ENCODE measurements around the gene PDZK1.

The PDZK1 gene

DNA sequence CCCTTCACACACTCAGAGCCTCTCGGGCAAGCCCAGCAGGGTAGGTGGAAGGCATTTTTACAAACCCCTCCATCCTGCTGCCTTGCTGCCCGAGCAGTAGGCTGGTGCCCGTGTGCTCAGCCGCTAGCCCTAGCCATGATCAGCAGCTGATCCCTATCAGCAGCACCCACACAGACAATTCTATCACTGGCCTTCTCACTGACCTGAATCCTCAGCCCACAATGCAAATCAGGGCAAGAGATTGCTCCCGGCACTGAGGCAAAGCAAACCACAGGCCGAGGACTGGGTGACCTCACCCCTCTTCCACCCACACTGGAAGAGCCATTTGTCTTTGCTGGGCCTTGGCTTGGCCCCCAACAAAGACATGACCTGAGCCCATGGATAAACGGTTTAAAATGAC is 895 bp upstream of the PDZK1 start:
- H3K4me3 ChIP-seq (ENCODE audit: low read length): no peak overlapping the region
- no peak for DNase-seq (ENCODE audit: low read depth)
- TF ChIP-seq, protein P1, sequence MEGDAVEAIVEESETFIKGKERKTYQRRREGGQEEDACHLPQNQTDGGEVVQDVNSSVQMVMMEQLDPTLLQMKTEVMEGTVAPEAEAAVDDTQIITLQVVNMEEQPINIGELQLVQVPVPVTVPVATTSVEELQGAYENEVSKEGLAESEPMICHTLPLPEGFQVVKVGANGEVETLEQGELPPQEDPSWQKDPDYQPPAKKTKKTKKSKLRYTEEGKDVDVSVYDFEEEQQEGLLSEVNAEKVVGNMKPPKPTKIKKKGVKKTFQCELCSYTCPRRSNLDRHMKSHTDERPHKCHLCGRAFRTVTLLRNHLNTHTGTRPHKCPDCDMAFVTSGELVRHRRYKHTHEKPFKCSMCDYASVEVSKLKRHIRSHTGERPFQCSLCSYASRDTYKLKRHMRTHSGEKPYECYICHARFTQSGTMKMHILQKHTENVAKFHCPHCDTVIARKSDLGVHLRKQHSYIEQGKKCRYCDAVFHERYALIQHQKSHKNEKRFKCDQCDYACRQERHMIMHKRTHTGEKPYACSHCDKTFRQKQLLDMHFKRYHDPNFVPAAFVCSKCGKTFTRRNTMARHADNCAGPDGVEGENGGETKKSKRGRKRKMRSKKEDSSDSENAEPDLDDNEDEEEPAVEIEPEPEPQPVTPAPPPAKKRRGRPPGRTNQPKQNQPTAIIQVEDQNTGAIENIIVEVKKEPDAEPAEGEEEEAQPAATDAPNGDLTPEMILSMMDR (conservative IDR thresholded peaks at IDR 0.05; ENCODE audit: low read depth, low read length): no peak

DNA sequence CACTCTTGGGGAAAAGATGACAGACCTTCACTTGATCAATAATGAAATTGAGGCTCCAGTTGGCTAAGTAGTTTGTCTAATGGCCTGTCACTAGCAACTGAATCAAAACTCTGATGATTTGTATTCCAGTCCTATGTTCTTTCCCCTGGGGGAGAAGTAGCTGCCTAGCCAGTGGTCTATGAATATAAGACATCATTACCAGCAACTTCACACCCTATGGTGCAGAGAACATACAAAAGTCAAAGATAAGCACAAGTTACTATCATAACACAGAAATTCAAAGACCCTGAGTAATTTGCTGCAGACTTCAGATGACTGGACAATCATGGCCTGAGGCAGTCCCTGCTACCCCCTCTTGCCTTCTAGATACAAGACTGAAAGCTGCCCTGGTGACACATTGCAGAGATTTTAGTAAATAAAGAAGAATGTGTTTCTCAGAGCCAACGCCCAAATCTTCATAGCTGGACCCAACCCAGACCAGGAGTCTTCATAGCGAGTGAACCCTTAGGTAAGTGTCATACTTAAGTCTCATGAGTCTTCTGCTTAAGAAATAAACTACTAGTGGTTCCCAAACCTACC is 993 bp downstream of the PDZK1 start:
- DNase-seq (ENCODE audit: low read depth): no peak
- no peak overlapping the region for H3K4me3 ChIP-seq (ENCODE audit: low read length)
- TF ChIP-seq, protein P1 (conservative IDR thresholded peaks at IDR 0.05; ENCODE audit: low read depth, low read length): no peak

DNA sequence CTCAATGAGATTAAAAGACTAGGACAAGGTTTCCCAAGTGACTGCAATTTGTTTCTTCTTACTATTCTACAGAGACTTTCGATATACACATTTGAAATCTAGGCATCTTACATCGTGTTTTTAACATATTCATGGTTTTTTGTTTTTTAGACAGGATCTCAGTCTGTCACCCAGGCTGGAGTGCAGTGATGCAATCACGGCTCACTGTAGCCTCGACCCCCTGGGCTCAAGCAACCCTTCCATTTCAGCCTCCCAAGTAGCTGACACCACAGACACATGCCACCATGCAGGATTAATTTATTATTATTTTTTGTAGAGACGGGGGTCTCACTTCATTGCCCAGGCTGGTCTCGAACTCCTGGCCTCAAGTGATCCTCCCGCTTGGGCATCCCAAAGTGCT is 1.5 kb downstream of the PDZK1 start:
- no peak overlapping the region for H3K4me3 ChIP-seq (ENCODE audit: low read length)
- DNase-seq (ENCODE audit: low read depth): no peak
- TF ChIP-seq, protein P1 (conservative IDR thresholded peaks at IDR 0.05; ENCODE audit: low read depth, low read length): no peak

DNA sequence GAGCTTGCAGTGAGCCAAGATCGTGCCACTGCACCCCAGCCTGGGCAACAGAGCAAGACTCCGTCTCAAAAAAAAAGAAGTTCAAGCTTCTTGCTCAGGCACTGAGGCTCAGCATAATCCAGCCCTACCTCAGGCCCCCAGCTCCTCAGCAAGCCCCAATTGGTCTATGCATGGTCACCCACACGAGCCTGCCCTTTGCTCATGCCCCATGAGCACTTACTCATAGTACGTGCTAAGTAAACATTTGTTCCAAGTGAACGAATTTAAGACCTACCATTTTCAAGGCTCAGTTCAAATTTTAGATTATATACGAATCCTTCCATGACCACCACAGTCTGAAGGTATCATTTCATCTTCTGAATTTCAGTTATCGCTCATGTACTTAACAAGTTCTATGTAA is 4.3 kb downstream of the PDZK1 start:
- TF ChIP-seq, protein P1 (conservative IDR thresholded peaks at IDR 0.05; ENCODE audit: low read depth, low read length): no peak
- H3K4me3 ChIP-seq (ENCODE audit: low read length): no peak overlapping the region
- no peak for DNase-seq (ENCODE audit: low read depth)

DNA sequence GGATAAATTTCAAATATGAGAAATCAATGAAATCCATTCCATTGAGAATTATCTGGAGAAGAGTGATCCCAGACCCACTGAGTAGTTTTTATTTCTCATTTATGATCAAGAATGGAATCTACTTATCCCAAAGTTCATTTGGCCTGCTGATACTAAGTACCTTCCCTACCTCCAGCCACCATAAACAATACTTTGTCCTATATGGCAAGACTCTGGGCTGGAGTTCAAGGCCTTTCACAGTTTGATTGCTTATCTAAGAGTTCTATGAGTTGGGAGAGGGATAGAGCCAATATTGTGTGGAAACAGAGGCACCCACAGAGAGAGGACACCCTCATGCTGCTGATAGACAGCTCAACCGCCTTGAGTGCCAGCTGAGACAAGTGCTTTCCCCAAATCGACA is 5.1 kb downstream of the PDZK1 start:
- no peak for DNase-seq (ENCODE audit: low read depth)
- TF ChIP-seq, protein P1 (conservative IDR thresholded peaks at IDR 0.05; ENCODE audit: low read depth, low read length): no peak

DNA sequence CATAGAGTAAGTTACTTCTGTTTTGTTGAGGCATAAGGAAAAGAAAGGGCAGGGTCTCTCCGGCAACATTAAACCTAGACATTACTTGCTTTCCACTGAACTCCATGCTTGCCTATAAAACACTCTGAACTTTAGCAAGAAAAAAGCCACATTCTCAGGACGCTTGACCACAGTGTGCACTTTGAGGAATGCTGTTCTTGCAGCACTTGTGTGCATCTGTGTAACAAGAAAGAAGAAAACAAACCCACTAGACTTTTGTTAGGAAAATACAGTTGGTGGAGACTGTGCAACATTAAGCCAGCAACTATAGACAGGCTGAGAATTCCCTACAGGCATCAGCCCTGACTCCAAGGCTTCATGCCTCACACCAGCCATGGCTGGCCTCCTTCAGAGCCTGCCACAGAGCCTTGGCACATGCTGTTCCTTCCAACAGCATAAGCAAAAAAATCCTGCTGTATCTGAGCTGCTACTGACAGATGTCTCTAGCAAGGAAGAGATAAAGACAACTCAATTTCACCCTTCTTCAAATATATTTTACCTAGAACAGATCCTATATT is 5.8 kb downstream of the PDZK1 start:
- TF ChIP-seq, protein P1 (conservative IDR thresholded peaks at IDR 0.05; ENCODE audit: low read depth, low read length): no peak
- no peak overlapping the region for H3K4me3 ChIP-seq (ENCODE audit: low read length)
- no peak for DNase-seq (ENCODE audit: low read depth)

More for the DNA sequence above, 5.1 kb downstream of the PDZK1 start:
- H3K4me3 ChIP-seq (ENCODE audit: low read length): no peak overlapping the region

DNA sequence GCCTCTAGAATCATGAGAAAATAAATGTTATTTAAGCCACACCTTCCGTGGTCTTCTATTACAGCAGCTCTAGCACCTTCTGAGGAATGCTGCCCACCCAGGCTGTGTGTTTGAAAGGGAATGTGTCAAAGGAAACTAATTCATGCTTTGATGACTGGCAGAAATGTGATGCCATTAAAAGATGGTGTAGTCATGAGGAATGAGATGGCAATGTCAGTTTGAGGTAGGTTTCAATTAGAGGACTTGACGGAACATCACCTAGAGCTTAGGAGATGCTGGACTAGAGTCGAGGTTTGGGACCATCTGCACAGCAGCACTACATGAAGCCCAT is 10.6 kb downstream of the PDZK1 start:
- DNase-seq (ENCODE audit: low read depth): no peak
- TF ChIP-seq, protein P1 (conservative IDR thresholded peaks at IDR 0.05; ENCODE audit: low read depth, low read length): no peak
- H3K4me3 ChIP-seq (ENCODE audit: low read length): no peak overlapping the region

All from retinal pigment epithelial cell (primary cell).